Measurements from ENCODE around the gene IQCM.

GRCh38 chr4:149321438-149321837 lies 494.2 kb downstream of the IQCM start:
- TF ChIP-seq CTCF (IDR thresholded peaks at IDR 0.05), result no peak
- no peak for TF ChIP-seq SIN3A (IDR thresholded peaks at IDR 0.05; ENCODE audit: borderline replicate concordance, insufficient read depth, low read depth, low read length)
- TF ChIP-seq POLR2AphosphoS5 (IDR thresholded peaks at IDR 0.05; ENCODE audit: low read depth, low read length), result no peak
